22Rv1 (cell line): ENCODE measurements around the gene MMP26.

ENCODE experiments used
- CTCF ChIP-seq: fragments of 450-650 bp; IDR thresholded peaks from 2 replicates; pipeline ENCODE4 v1.5.1; 2017; ENCODE audit warnings: mild to moderate bottlenecking
- ZFX ChIP-seq: fragments of 450-650 bp; IDR thresholded peaks from 2 replicates; pipeline ENCODE4 v1.6.1; 2017; ENCODE audit warnings: antibody characterized with exemption, borderline replicate concordance

GRCh38 chr11:4684631-4685285 is 19.8 kb upstream of the MMP26 start:
- TF ChIP-seq CTCF = no peak
- no peak for TF ChIP-seq ZFX
